Activated naive CD8-positive, alpha-beta T cell (primary cell): Measurements from ENCODE around the gene ICE2.

Experiments
- H3K27ac Mint-ChIP-seq: one replicate; pipeline ENCODE4 v1.8.0; 2021; ENCODE audit warnings: mixed read lengths
- H3K27me3 Mint-ChIP-seq: one replicate; pipeline ENCODE4 v1.8.0; 2021; ENCODE audit warnings: mixed read lengths
- H3K36me3 Mint-ChIP-seq: one replicate; pipeline ENCODE4 v1.8.0; 2021; ENCODE audit warnings: mixed read lengths
- H3K4me1 Mint-ChIP-seq: one replicate; pipeline ENCODE4 v1.8.0; 2021; ENCODE audit warnings: low read depth, mixed read lengths
- H3K4me3 Mint-ChIP-seq: one replicate; pipeline ENCODE4 v1.8.0; 2021; ENCODE audit warnings: mild to moderate bottlenecking, mixed read lengths
- H3K9me3 Mint-ChIP-seq: one replicate; pipeline ENCODE4 v1.8.0; 2021; ENCODE audit warnings: low read depth, mixed read lengths

Gene ICE2

DNA sequence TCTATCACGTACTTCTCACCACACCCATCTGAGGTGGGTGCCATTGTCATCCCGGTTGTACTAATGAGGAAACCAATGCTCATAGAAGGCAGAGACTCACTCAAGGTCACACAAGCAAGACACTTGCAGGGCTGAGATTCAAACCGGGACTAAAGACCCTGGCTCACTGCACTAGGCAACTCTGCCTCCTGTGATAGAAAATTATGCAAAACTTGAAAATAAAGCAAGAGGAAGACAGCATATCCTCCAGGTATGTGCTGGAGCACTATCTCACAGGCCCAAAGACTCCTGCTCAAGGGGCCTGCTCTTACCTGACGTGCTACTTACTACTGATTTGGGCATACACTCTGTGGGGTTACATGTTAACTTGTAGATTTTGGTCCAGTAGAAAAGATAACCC is 106.7 kb downstream of the ICE2 start:
- no peaks in the 10 kb centered on the region for H3K4me1 Mint-ChIP-seq
- no peaks in the 10 kb centered on the region for H3K27me3 Mint-ChIP-seq
- H3K9me3 Mint-ChIP-seq: no peaks in the 10 kb centered on the region
- H3K36me3 Mint-ChIP-seq: peaks cover 8% of the 10 kb centered on the region
- no peak overlapping the region for H3K27ac Mint-ChIP-seq
- no peak overlapping the region for H3K4me3 Mint-ChIP-seq

DNA sequence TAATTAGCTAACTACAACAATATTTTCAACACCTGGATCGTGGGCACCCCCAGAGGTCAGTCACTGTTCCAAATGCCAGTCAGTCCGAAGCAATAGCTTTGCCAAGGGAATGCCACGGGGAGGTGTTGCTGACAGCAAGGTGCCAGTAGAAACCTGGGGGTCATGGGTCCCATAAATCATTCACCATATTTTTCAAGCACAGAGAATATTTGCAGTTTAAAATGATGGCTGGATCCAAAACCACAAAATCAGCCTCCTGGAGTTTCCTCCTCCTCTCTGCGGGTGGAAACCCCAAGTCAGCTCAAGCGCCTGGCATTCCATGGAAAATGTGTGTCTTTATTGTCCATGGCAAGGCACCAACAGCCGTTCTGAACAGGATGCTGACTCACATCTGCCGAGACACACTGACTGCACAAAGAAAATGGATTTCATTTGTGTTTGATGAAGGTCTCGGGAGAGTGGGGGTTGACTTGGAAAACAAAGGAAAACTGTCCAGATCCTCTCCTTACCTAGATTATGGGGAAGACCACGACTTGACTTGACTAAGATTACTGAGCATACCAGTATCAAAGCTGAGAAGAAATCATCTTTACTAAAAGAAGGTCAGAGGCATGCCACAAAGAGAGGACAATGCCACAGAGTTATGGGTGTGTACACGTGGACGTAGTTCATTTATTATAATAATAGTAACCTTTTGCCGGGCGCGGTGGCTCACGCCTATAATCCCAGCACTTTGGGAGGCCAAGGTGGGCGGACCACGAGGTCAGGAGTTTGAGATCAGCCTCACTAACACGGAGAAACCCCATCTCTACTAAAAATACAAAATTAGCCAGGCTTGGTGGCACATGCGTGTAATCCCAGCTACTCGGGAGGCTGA is 107.5 kb downstream of the ICE2 start:
- Mint-ChIP-seq H3K9me3 (no peaks in the 10 kb centered on the region), H3K36me3 (peaks cover 5% of the 10 kb centered on the region), H3K27me3 (no peaks in the 10 kb centered on the region), H3K4me1 (no peaks in the 10 kb centered on the region), H3K27ac (no peak overlapping the region), H3K4me3 (no peak overlapping the region)

- Mint-ChIP-seq H3K4me1 (no peaks in the 10 kb centered on the region), H3K36me3 (peaks cover 5% of the 10 kb centered on the region), H3K27me3 (no peaks in the 10 kb centered on the region), H3K9me3 (no peaks in the 10 kb centered on the region), H3K27ac (no peak overlapping the region), H3K4me3 (no peak overlapping the region)
These were observed 108.1 kb downstream of the ICE2 start for GRCh38 chr15:60370869-60371136.

DNA sequence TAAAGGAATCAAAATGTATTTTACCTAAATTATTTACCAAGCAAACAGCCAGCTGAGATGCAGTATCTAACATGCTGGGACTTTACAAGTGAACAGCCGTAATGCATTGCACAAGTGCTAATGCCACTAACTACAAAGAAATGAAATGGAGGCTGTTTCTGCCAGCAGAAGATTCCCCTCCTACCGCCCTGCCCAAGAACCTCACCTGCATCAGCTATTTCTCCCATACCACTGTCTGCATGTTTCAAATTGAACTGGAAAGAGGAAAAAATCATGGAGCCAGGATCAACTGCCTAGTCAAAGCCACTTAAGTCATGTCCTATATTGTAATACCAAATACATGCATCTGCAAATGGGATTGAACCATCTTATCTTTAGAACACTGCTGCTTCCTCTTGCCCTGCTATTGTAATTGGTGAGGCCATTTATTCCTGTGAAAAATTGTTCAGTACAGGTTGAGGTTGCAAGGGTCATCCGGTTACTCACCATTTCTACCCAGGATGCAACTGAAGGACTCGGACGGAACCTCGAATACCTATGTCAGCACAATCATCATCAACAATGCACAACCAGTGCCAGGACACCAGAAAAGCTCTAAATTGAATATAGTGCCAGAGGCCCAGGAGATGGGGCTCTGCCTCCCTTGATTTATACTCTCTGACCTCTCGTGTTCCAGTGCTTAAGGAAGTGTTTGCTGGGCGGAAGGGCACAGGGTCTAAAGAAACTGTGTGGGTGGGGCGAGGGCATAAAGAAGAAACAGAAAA is 108.7 kb downstream of the ICE2 start:
- no peaks in the 10 kb centered on the region for H3K9me3 Mint-ChIP-seq
- H3K27ac Mint-ChIP-seq: no peak overlapping the region

GRCh38 chr15:60369696-60370095 is 109.2 kb downstream of the ICE2 start:
- H3K4me3 Mint-ChIP-seq: no peak overlapping the region
- no peaks in the 10 kb centered on the region for H3K9me3 Mint-ChIP-seq
- H3K4me1 Mint-ChIP-seq: no peaks in the 10 kb centered on the region
- H3K27ac Mint-ChIP-seq: no peak overlapping the region
- peaks cover 7% of the 10 kb centered on the region for H3K36me3 Mint-ChIP-seq
- H3K27me3 Mint-ChIP-seq: no peaks in the 10 kb centered on the region

More for the DNA sequence above, 108.7 kb downstream of the ICE2 start:
- Mint-ChIP-seq H3K4me3 (no peak overlapping the region), H3K4me1 (no peaks in the 10 kb centered on the region), H3K36me3 (peaks cover 6% of the 10 kb centered on the region), H3K27me3 (no peaks in the 10 kb centered on the region)
